H9 (cell line): ENCODE data around the gene LRFN2. TPM values are rescaled to one million over a fixed set of nuclear protein-coding genes. Genes with fewer than 3 reads are reported as not detected.

Experiments used
- DNase-seq: peaks from one replicate; pipeline ENCODE4 v3.0.0-alpha.2; 2017
- H2AFZ ChIP-seq: one replicate; pipeline ENCODE4 v1.6.1; 2013; ENCODE audit warnings: mild to moderate bottlenecking, low read length, control low read depth, moderate library complexity
- H2AK5ac ChIP-seq: 2 replicates; pipeline ENCODE4 v1.6.1; 2013; ENCODE audit warnings: low read length, control low read depth, mixed read lengths; ENCODE audit not compliant: insufficient read length
- H2BK120ac ChIP-seq: one replicate; pipeline ENCODE4 v1.6.1; 2013; ENCODE audit warnings: low read depth, mild to moderate bottlenecking, low read length, control low read depth, inconsistent platforms; ENCODE audit not compliant: poor library complexity, severe bottlenecking
- H2BK12ac ChIP-seq: 2 replicates; pipeline ENCODE4 v1.6.1; 2013; ENCODE audit warnings: low read length, control low read depth, mixed read lengths, low read depth; ENCODE audit not compliant: insufficient read length
- H2BK15ac ChIP-seq: 2 replicates; pipeline ENCODE4 v1.6.1; 2013; ENCODE audit warnings: low read depth, low read length, control low read depth
- H2BK20ac ChIP-seq: one replicate; pipeline ENCODE4 v1.6.1; 2013; ENCODE audit warnings: low read depth, mild to moderate bottlenecking, low read length, control low read depth, inconsistent platforms; ENCODE audit not compliant: poor library complexity, severe bottlenecking
- H2BK5ac ChIP-seq: 2 replicates; pipeline ENCODE4 v1.6.1; 2013; ENCODE audit warnings: low read length, control low read depth, mixed read lengths; ENCODE audit not compliant: insufficient read length
- H3K14ac ChIP-seq: 2 replicates; pipeline ENCODE4 v1.6.1; 2013; ENCODE audit warnings: low read length, control low read depth; ENCODE audit not compliant: insufficient read depth
- H3K18ac ChIP-seq: 2 replicates; pipeline ENCODE4 v1.6.1; 2013; ENCODE audit warnings: low read depth, mild to moderate bottlenecking, mixed read lengths, low read length, control low read depth; ENCODE audit not compliant: insufficient read length
- H3K23ac ChIP-seq: 2 replicates; pipeline ENCODE4 v1.6.1; 2013; ENCODE audit warnings: low read length, control low read depth, mixed read lengths, low read depth; ENCODE audit not compliant: insufficient read length
- H3K23me2 ChIP-seq: 2 replicates; pipeline ENCODE4 v1.6.1; 2013; ENCODE audit warnings: low read depth, mild to moderate bottlenecking, mixed read lengths, low read length, control low read depth; ENCODE audit not compliant: insufficient read length, poor library complexity, severe bottlenecking
- H3K27ac ChIP-seq: 2 replicates; pipeline ENCODE4 v1.5.1; 2013; ENCODE audit warnings: low read length, control low read depth, mixed read lengths, low read depth; ENCODE audit not compliant: insufficient read length
- H3K27me3 ChIP-seq: 2 replicates; pipeline ENCODE4 v1.6.1; 2013; ENCODE audit warnings: low read length, control low read depth, inconsistent platforms; ENCODE audit not compliant: insufficient read depth
- H3K4ac ChIP-seq: 2 replicates; pipeline ENCODE4 v1.6.1; 2013; ENCODE audit warnings: low read depth, mild to moderate bottlenecking, control low read depth, inconsistent platforms, low read length, moderate library complexity
- H3K4me1 ChIP-seq: 2 replicates; pipeline ENCODE4 v1.6.1; 2013; ENCODE audit warnings: low read length, control low read depth, inconsistent platforms; ENCODE audit not compliant: insufficient read depth
- H3K4me2 ChIP-seq: 2 replicates; pipeline ENCODE4 v1.6.1; 2013; ENCODE audit warnings: low read length, control low read depth, mixed read lengths; ENCODE audit not compliant: insufficient read length, insufficient read depth
- H3K56ac ChIP-seq: 2 replicates; pipeline ENCODE4 v1.6.1; 2013; ENCODE audit warnings: low read depth, mild to moderate bottlenecking, mixed read lengths, low read length, control low read depth; ENCODE audit not compliant: insufficient read length
- H3K79me1 ChIP-seq: 2 replicates; pipeline ENCODE4 v1.6.1; 2013; ENCODE audit warnings: low read depth, mild to moderate bottlenecking, moderate library complexity, low read length, control low read depth, inconsistent platforms; ENCODE audit not compliant: insufficient read depth, poor library complexity, severe bottlenecking
- H3K79me2 ChIP-seq: 2 replicates; pipeline ENCODE4 v1.6.1; 2013; ENCODE audit warnings: low read length, control low read depth, inconsistent platforms; ENCODE audit not compliant: insufficient read depth
- H3K9ac ChIP-seq: 2 replicates; pipeline ENCODE4 v1.6.1; 2013; ENCODE audit warnings: low read length, control low read depth, mixed read lengths; ENCODE audit not compliant: insufficient read length; ENCODE audit errors: extremely low read depth
- H3K9me3 ChIP-seq: one replicate; pipeline ENCODE4 v1.6.1; 2013; ENCODE audit warnings: low read depth, low read length, inconsistent platforms; ENCODE audit not compliant: control insufficient read depth
- H3T11ph ChIP-seq: one replicate; pipeline ENCODE4 v1.6.1; 2013; ENCODE audit warnings: mild to moderate bottlenecking, low read length, control low read depth, inconsistent platforms
- H4K20me1 ChIP-seq: one replicate; pipeline ENCODE4 v1.6.1; 2013; ENCODE audit not compliant: control insufficient read depth, insufficient read length, insufficient read depth
- H4K5ac ChIP-seq: 2 replicates; pipeline ENCODE4 v1.6.1; 2013; ENCODE audit warnings: low read depth, mild to moderate bottlenecking, mixed read lengths, low read length, control low read depth; ENCODE audit not compliant: insufficient read length
- H4K8ac ChIP-seq: replicated peaks from 2 replicates; pipeline ENCODE4 v1.6.1; 2013; ENCODE audit warnings: low read length, control low read depth, mixed read lengths, low read depth; ENCODE audit not compliant: insufficient read length
- H4K91ac ChIP-seq: 2 replicates; pipeline ENCODE4 v1.6.1; 2013; ENCODE audit warnings: low read depth, mild to moderate bottlenecking, moderate library complexity, mixed read lengths, low read length, control low read depth; ENCODE audit not compliant: insufficient read length
- H3K27ac Mint-ChIP-seq, 3 experiments: 2 replicates in 2 of 3; 3 replicates in 1 of 3; pipeline ENCODE4 v1.8.0; 2020 to 2021; ENCODE audit warnings: mixed read lengths in 3 of 3, mild to moderate bottlenecking in 1 of 3, moderate library complexity in 1 of 3
- H3K27me3 Mint-ChIP-seq: 2 replicates; pipeline ENCODE4 v1.8.0; 2021; ENCODE audit warnings: low read depth, mild to moderate bottlenecking, moderate library complexity, mixed read lengths
- H3K36me3 Mint-ChIP-seq, 3 experiments: 2 replicates in 2 of 3; 3 replicates in 1 of 3; pipeline ENCODE4 v1.8.0; 2020 to 2021; ENCODE audit warnings: low read depth in 3 of 3, mixed read lengths in 3 of 3; ENCODE audit not compliant: insufficient read depth in 1 of 3
- H3K4me1 Mint-ChIP-seq, 2 experiments: 2 replicates each; pipeline ENCODE4 v1.8.0; 2020; ENCODE audit warnings: mixed read lengths in 2 of 2
- H3K4me3 Mint-ChIP-seq, 2 experiments: 2 replicates in 1 of 2; 3 replicates in 1 of 2; pipeline ENCODE4 v1.8.0; 2020 to 2021; ENCODE audit warnings: mild to moderate bottlenecking in 2 of 2, mixed read lengths in 2 of 2, moderate library complexity in 1 of 2
- H3K9me3 Mint-ChIP-seq, 2 experiments: 2 replicates in 1 of 2; 3 replicates in 1 of 2; pipeline ENCODE4 v1.8.0; 2020; ENCODE audit warnings: mild to moderate bottlenecking in 2 of 2, mixed read lengths in 2 of 2, moderate library complexity in 1 of 2
- WGBS: extraction: QIAGEN DNeasy Blood & Tissue Kit; methylation state at CpG from one replicate; pipeline ENCODE4 v1.1.7; 2013; ENCODE audit warnings: missing lambda C conversion rate, low lambda C conversion rate, mixed read lengths; ENCODE audit not compliant: insufficient read length; ENCODE audit errors: extremely low coverage; 5-methylcytosine and 5-hydroxymethylcytosine counted together
- total RNA-seq: library from RNA; stranded (reverse); gene quantifications from 2 replicates; pipeline ENCODE4 v1.2.1, GENCODE V29; 2021
- TF ChIP-seq, protein P1 (sequence below): fragments of 200-600 bp; sonication (generic); conservative IDR thresholded peaks from 3 replicates; pipeline ENCODE4 v1.8.0; 2021; ENCODE audit warnings: antibody characterized with exemption, mild to moderate bottlenecking

Gene LRFN2
- total RNA-seq, 1 experiment from 2014 or later: 0.11 TPM

DNA sequence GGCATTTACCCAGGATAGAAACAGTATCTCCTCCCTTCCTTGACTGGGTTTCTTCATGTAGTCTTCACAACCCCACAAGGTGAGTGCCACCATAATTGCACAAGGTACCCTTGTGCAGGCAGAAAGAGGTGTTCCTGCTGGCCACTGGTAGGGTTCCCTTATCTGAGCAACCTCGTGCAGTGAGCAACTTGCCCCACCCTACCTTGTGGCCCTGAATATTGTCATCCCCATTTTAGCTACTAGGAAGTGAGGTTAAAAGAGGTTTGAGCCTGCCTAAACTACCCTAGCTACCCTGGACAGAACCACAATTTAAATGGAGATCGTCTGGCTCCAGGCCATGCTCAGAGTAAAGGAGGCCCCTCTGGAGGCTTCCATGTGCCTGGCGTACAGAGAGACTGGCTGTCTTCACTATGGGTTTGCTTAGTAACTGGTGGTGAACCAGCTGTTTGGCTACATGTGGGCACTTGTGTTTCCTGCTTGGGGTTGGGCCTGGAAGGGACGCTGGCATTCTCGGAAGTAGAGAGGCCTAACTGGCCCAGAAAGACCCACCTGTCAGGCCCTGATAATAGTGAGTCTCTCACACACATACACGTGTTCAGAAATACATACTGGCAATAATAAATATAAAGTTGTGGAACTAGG lies 148.8 kb downstream of the LRFN2 start:
- TF ChIP-seq, protein P1, sequence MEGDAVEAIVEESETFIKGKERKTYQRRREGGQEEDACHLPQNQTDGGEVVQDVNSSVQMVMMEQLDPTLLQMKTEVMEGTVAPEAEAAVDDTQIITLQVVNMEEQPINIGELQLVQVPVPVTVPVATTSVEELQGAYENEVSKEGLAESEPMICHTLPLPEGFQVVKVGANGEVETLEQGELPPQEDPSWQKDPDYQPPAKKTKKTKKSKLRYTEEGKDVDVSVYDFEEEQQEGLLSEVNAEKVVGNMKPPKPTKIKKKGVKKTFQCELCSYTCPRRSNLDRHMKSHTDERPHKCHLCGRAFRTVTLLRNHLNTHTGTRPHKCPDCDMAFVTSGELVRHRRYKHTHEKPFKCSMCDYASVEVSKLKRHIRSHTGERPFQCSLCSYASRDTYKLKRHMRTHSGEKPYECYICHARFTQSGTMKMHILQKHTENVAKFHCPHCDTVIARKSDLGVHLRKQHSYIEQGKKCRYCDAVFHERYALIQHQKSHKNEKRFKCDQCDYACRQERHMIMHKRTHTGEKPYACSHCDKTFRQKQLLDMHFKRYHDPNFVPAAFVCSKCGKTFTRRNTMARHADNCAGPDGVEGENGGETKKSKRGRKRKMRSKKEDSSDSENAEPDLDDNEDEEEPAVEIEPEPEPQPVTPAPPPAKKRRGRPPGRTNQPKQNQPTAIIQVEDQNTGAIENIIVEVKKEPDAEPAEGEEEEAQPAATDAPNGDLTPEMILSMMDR: no peak
- no peak overlapping the region for H2BK5ac ChIP-seq
- H2BK15ac ChIP-seq: no peak overlapping the region
- H4K20me1 ChIP-seq: no peaks in the 10 kb centered on the region
- no peak overlapping the region for H2BK12ac ChIP-seq
- H3K56ac ChIP-seq: no peak overlapping the region
- no peak for DNase-seq
- H3K27ac Mint-ChIP-seq: no peak overlapping the region; a peak in 1 of 7 replicates
- no peak overlapping the region for H3K9ac ChIP-seq
- H3K36me3 Mint-ChIP-seq: peaks cover 0 to 13% (median 8%) of the 10 kb centered on the region in 3 experiments; a peak in 5 of 7 replicates
- no peak overlapping the region for H2AFZ ChIP-seq
- H3K23ac ChIP-seq: no peak overlapping the region
- H3K14ac ChIP-seq: no peak overlapping the region
- no CpG with 5 or more reads among the region's 6 CpGs for WGBS
- no peaks in the 10 kb centered on the region for H3K79me2 ChIP-seq
- H3K4me1 ChIP-seq: no peaks in the 10 kb centered on the region
- H2AK5ac ChIP-seq: no peak overlapping the region
- H2BK20ac ChIP-seq: no peak overlapping the region
- H4K91ac ChIP-seq: no peak overlapping the region
- H3K27me3 ChIP-seq: no peaks in the 10 kb centered on the region
- peaks cover 2% of the 10 kb centered on the region for H3K27me3 Mint-ChIP-seq
- no peaks in the 10 kb centered on the region for H3K23me2 ChIP-seq
- no peak overlapping the region for H2BK120ac ChIP-seq
- no peak overlapping the region for H3K18ac ChIP-seq
- H4K5ac ChIP-seq: no peak overlapping the region
- H3K27ac ChIP-seq: no peak overlapping the region
- H3K4me2 ChIP-seq: no peak overlapping the region
- H3T11ph ChIP-seq: no peak overlapping the region
- no peaks in the 10 kb centered on the region for H3K9me3 ChIP-seq
- H3K4ac ChIP-seq: no peak overlapping the region
- H3K79me1 ChIP-seq: no peaks in the 10 kb centered on the region
- no peak overlapping the region for H3K4me3 Mint-ChIP-seq
- H4K8ac ChIP-seq: no peak overlapping the region
- peaks cover 15 to 22% of the 10 kb centered on the region in 2 experiments for H3K4me1 Mint-ChIP-seq
- peaks cover 11 to 14% of the 10 kb centered on the region in 2 experiments for H3K9me3 Mint-ChIP-seq
